Astrocyte (in vitro differentiated cells and primary cell): ENCODE measurements around the gene GRM5. TPM values are rescaled to one million over a fixed set of nuclear protein-coding genes. Genes with fewer than 3 reads are reported as not detected.
A peak's percentile ranks its signal among the peaks of the same experiment; 100 is the strongest.

Experiments
- DNase-seq: peaks from one replicate; pipeline ENCODE4 v3.0.0-alpha.2; 2010; ENCODE audit warnings: low read depth
- FAIRE-seq: peaks from 2 replicates; lab custom pipeline; 2011; peaks lifted over from hg19 to GRCh38; lab: Jason Lieb, UNC
- H2AFZ ChIP-seq: 2 replicates; pipeline ENCODE4 v1.6.0; 2012; ENCODE audit warnings: low read depth, low read length, inconsistent platforms
- H3K27ac ChIP-seq: 2 replicates; pipeline ENCODE4 v1.5.1; 2011; ENCODE audit warnings: low read depth, low read length, inconsistent platforms
- H3K27me3 ChIP-seq: 2 replicates; pipeline ENCODE4 v1.6.0; 2011; ENCODE audit warnings: low read length, inconsistent platforms; ENCODE audit not compliant: insufficient read depth
- H3K36me3 ChIP-seq: 2 replicates; pipeline ENCODE4 v1.5.1; 2011; ENCODE audit warnings: low read length, inconsistent platforms; ENCODE audit not compliant: insufficient read depth
- H3K4me1 ChIP-seq: 2 replicates; pipeline ENCODE4 v1.5.1; 2011; ENCODE audit warnings: low read length, inconsistent platforms; ENCODE audit not compliant: insufficient read depth
- H3K4me2 ChIP-seq: 2 replicates; pipeline ENCODE4 v1.6.0; 2012; ENCODE audit warnings: low read length, inconsistent platforms
- H3K4me3 ChIP-seq: 2 replicates; pipeline ENCODE4 v1.5.1; 2011; ENCODE audit warnings: low read depth, mild to moderate bottlenecking, low read length, inconsistent platforms; ENCODE audit not compliant: insufficient read depth
- H3K79me2 ChIP-seq: 2 replicates; pipeline ENCODE4 v1.6.0; 2012; ENCODE audit warnings: mild to moderate bottlenecking, low read length, inconsistent platforms; ENCODE audit not compliant: insufficient read depth
- H3K9ac ChIP-seq: 2 replicates; pipeline ENCODE4 v1.6.0; 2012; ENCODE audit warnings: mild to moderate bottlenecking, low read length, inconsistent platforms
- H3K9me3 ChIP-seq: 2 replicates; pipeline ENCODE4 v1.5.1; 2012; ENCODE audit warnings: low read depth, mild to moderate bottlenecking, low read length, inconsistent platforms; ENCODE audit not compliant: insufficient read depth
- H4K20me1 ChIP-seq: 2 replicates; pipeline ENCODE4 v1.6.0; 2012; ENCODE audit warnings: low read length, inconsistent platforms; ENCODE audit not compliant: insufficient read depth
- H3K27ac Mint-ChIP-seq: one replicate; pipeline ENCODE4 v1.8.0; 2021; ENCODE audit warnings: mild to moderate bottlenecking, mixed read lengths; ENCODE audit not compliant: unreplicated experiment
- H3K27me3 Mint-ChIP-seq: one replicate; pipeline ENCODE4 v1.8.0; 2021; ENCODE audit warnings: low read depth, mixed read lengths; ENCODE audit not compliant: unreplicated experiment
- H3K36me3 Mint-ChIP-seq: one replicate; pipeline ENCODE4 v1.8.0; 2021; ENCODE audit warnings: low read depth, mixed read lengths; ENCODE audit not compliant: unreplicated experiment
- H3K4me1 Mint-ChIP-seq: one replicate; pipeline ENCODE4 v1.8.0; 2021; ENCODE audit warnings: low read depth, mixed read lengths; ENCODE audit not compliant: unreplicated experiment
- H3K4me3 Mint-ChIP-seq: one replicate; pipeline ENCODE4 v1.8.0; 2021; ENCODE audit warnings: mild to moderate bottlenecking, moderate library complexity, mixed read lengths; ENCODE audit not compliant: unreplicated experiment
- H3K9me3 Mint-ChIP-seq: one replicate; pipeline ENCODE4 v1.8.0; 2021; ENCODE audit warnings: mild to moderate bottlenecking, mixed read lengths; ENCODE audit not compliant: unreplicated experiment
- CTCF ChIP-seq: IDR thresholded peaks from 2 replicates; pipeline ENCODE4 v1.5.1; 2011; ENCODE audit warnings: low read depth, mild to moderate bottlenecking, inconsistent platforms, low read length, moderate library complexity; ENCODE audit not compliant: insufficient read depth
- EZH2 ChIP-seq: IDR thresholded peaks from 2 replicates; pipeline ENCODE4 v1.6.1; 2012; ENCODE audit warnings: mild to moderate bottlenecking, low read length, inconsistent platforms; ENCODE audit not compliant: insufficient read depth
- total RNA-seq: library from RNA; stranded (reverse); gene quantifications from 2 replicates; pipeline ENCODE4 v1.2.1, GENCODE V29; 2021

GRM5 gene
- total RNA-seq, 1 donor from 2014 or later = 0.30 TPM

GRCh38 chr11:88555829-88556202, 510.0 kb downstream of the GRM5 start:
- Mint-ChIP-seq H3K27ac (peak overlapping the region; percentile 15), H3K9me3 (no peaks in the 10 kb centered on the region)

GRCh38 chr11:88555018-88555828, 510.6 kb downstream of the GRM5 start:
- H2AFZ ChIP-seq = no peak overlapping the region
- Mint-ChIP-seq H3K27me3 (peaks cover 1% of the 10 kb centered on the region), H3K4me1 (peaks cover 20% of the 10 kb centered on the region), H3K36me3 (no peaks in the 10 kb centered on the region), H3K9me3 (no peaks in the 10 kb centered on the region), H3K4me3 (no peak overlapping the region), H3K27ac (peak overlapping the region; percentile 30)
- H3K9me3 ChIP-seq = no peaks in the 10 kb centered on the region
- H3K27ac ChIP-seq = peak overlapping the region; percentile 93
- TF ChIP-seq CTCF (no peak), EZH2 (no peak)
- H3K4me3 ChIP-seq = peak overlapping the region; percentile 17
- H3K36me3 ChIP-seq = no peaks in the 10 kb centered on the region
- H3K4me1 ChIP-seq = peaks cover 18% of the 10 kb centered on the region
- H3K79me2 ChIP-seq = no peaks in the 10 kb centered on the region
- H3K4me2 ChIP-seq = peak overlapping the region; percentile 70
- DNase-seq (peak; percentile 100), FAIRE-seq (peak; percentile 90)
- no peaks in the 10 kb centered on the region for H4K20me1 ChIP-seq
- no peaks in the 10 kb centered on the region for H3K27me3 ChIP-seq
- H3K9ac ChIP-seq = peak overlapping the region; percentile 74

More at GRCh38 chr11:88555829-88556202, 510.0 kb downstream of the GRM5 start:
- Histone ChIP-seq H4K20me1 (no peaks in the 10 kb centered on the region), H3K27me3 (no peaks in the 10 kb centered on the region), H3K27ac (peak overlapping the region; percentile 93), H3K4me1 (peaks cover 18% of the 10 kb centered on the region), H3K9ac (peak overlapping the region; percentile 74), H3K9me3 (no peaks in the 10 kb centered on the region), H3K36me3 (no peaks in the 10 kb centered on the region), H3K4me3 (no peak overlapping the region), H3K4me2 (peak overlapping the region; percentile 70), H3K79me2 (no peaks in the 10 kb centered on the region), H2AFZ (no peak overlapping the region)
- Mint-ChIP-seq H3K4me1 (peaks cover 20% of the 10 kb centered on the region), H3K36me3 (no peaks in the 10 kb centered on the region), H3K27me3 (peaks cover 1% of the 10 kb centered on the region), H3K4me3 (no peak overlapping the region)
- TF ChIP-seq CTCF (no peak), EZH2 (no peak)
- no peak for FAIRE-seq
- DNase-seq = peak; percentile 76

DNA sequence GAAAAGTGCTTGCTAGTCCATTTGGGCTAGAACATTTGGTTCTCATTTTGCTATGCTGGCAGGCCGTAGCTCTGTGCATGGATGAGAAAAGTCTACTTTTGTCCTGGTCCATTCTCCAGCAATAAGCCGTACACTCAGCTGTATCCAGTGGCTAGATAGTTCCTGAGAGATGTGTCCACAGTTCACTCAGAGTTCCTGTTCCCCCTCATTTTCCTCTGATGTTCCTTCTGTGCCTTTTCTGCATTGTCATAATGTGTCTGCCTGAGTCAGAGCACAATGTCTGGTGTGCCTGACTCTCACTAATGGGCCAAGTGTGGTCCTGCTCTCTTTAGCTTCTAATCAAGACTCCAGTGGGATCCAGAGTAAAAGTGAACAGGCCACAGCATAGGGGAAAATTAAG, 512.6 kb downstream of the GRM5 start:
- no peaks in the 10 kb centered on the region for H4K20me1 ChIP-seq
- no peaks in the 10 kb centered on the region for H3K9me3 ChIP-seq
- H3K79me2 ChIP-seq = no peaks in the 10 kb centered on the region
- H3K4me3 ChIP-seq = no peak overlapping the region
- FAIRE-seq = no peak
- Mint-ChIP-seq H3K27me3 (peaks cover 1% of the 10 kb centered on the region), H3K9me3 (no peaks in the 10 kb centered on the region), H3K27ac (peak overlapping the region; percentile 1), H3K4me3 (no peak overlapping the region), H3K36me3 (no peaks in the 10 kb centered on the region), H3K4me1 (peaks cover 20% of the 10 kb centered on the region)
- peak; percentile 16 for DNase-seq
- H3K36me3 ChIP-seq = no peaks in the 10 kb centered on the region
- TF ChIP-seq CTCF (no peak), EZH2 (no peak)
- peaks cover 18% of the 10 kb centered on the region for H3K4me1 ChIP-seq
- H3K4me2 ChIP-seq = no peak overlapping the region
- no peak overlapping the region for H3K27ac ChIP-seq
- H3K27me3 ChIP-seq = no peaks in the 10 kb centered on the region
- no peak overlapping the region for H3K9ac ChIP-seq
- H2AFZ ChIP-seq = peak overlapping the region; percentile 31
